HepG2 (cell line): ENCODE measurements around the gene SLC12A5. TPM values are rescaled to one million over a fixed set of nuclear protein-coding genes. Genes with fewer than 3 reads are reported as not detected.

Experiments
- EED ChIP-seq: sonication (generic); formaldehyde crosslinking; IDR thresholded peaks from 2 replicates; pipeline ENCODE4 v1.5.0; 2020; ENCODE audit warnings: mild to moderate bottlenecking, missing genetic modification reagents
- ELF4 ChIP-seq: sonication (generic); formaldehyde crosslinking; IDR thresholded peaks from 2 replicates; pipeline ENCODE4 v1.5.0; 2020; ENCODE audit warnings: missing genetic modification reagents, mild to moderate bottlenecking, moderate library complexity, borderline replicate concordance
- HNRNPUL1 ChIP-seq: fragments of 200-400 bp; formaldehyde crosslinking; IDR thresholded peaks from 2 replicates; pipeline ENCODE4 v1.6.1; 2017; ENCODE audit warnings: low read depth, mild to moderate bottlenecking, low read length, moderate library complexity
- HOXD1 ChIP-seq: sonication (generic); formaldehyde crosslinking; IDR thresholded peaks from 2 replicates; pipeline ENCODE4 v1.5.0; 2020; ENCODE audit warnings: missing genetic modification reagents
- KMT2A ChIP-seq: sonication (generic); formaldehyde crosslinking; IDR thresholded peaks from 2 replicates; pipeline ENCODE4 v1.4.0; 2020; ENCODE audit warnings: missing genetic modification reagents
- MEF2D ChIP-seq: sonication (generic); formaldehyde crosslinking; IDR thresholded peaks from 2 replicates; pipeline ENCODE4 v1.5.1; 2020; ENCODE audit warnings: mild to moderate bottlenecking, missing genetic modification reagents
- NR1H2 ChIP-seq: sonication (generic); formaldehyde crosslinking; IDR thresholded peaks from 2 replicates; pipeline ENCODE4 v1.8.1; 2022; ENCODE audit warnings: low read depth, missing genetic modification reagents, borderline replicate concordance
- RARG ChIP-seq: sonication (generic); formaldehyde crosslinking; IDR thresholded peaks from 2 replicates; pipeline ENCODE4 v1.4.0; 2020; ENCODE audit warnings: low read depth, mild to moderate bottlenecking, missing genetic modification reagents
- ZBTB14 ChIP-seq: sonication (generic); formaldehyde crosslinking; IDR thresholded peaks from 2 replicates; pipeline ENCODE4 v1.4.0; 2020; ENCODE audit warnings: missing genetic modification reagents
- ZBTB38 ChIP-seq: sonication (generic); formaldehyde crosslinking; IDR thresholded peaks from 2 replicates; pipeline ENCODE4 v1.5.1; 2020; ENCODE audit warnings: mild to moderate bottlenecking, missing genetic modification reagents
- ZKSCAN5 ChIP-seq: sonication (generic); formaldehyde crosslinking; IDR thresholded peaks from 2 replicates; pipeline ENCODE4 v1.5.1; 2020; ENCODE audit warnings: mild to moderate bottlenecking, missing genetic modification reagents
- ZNF160 ChIP-seq: sonication (generic); formaldehyde crosslinking; IDR thresholded peaks from 2 replicates; pipeline ENCODE4 v1.8.0; 2022; ENCODE audit warnings: mild to moderate bottlenecking, inconsistent platforms, missing genetic modification reagents
- ZNF256 ChIP-seq: sonication (generic); formaldehyde crosslinking; conservative IDR thresholded peaks from 2 replicates; pipeline ENCODE4 v1.4.0; 2020; ENCODE audit warnings: missing genetic modification reagents
- ZNF747 ChIP-seq: sonication (generic); formaldehyde crosslinking; IDR thresholded peaks from 2 replicates; pipeline ENCODE4 v1.8.1; 2023; ENCODE audit warnings: missing genetic modification reagents, mild to moderate bottlenecking, borderline replicate concordance
- ZNF776 ChIP-seq: sonication (generic); formaldehyde crosslinking; IDR thresholded peaks from 2 replicates; pipeline ENCODE4 v1.4.0; 2020; ENCODE audit warnings: mild to moderate bottlenecking, missing genetic modification reagents
- ZSCAN20 ChIP-seq: sonication (generic); formaldehyde crosslinking; IDR thresholded peaks from 2 replicates; pipeline ENCODE4 v1.4.0; 2020; ENCODE audit warnings: missing genetic modification reagents, mild to moderate bottlenecking, borderline replicate concordance
- polyA plus RNA-seq, 8 experiments: library from polyadenylated mRNA; depleted of rRNA in 3 of 8; stranded (reverse) in 7 of 8; unstranded in 1 of 8; fragments of >200 nt; fragmentation: Illumina TruSeq in 4 of 8; extraction: Trizol in 4 of 8; gene quantifications; 2 replicates each; pipeline versions ENCODE4 v1.2.1 to v1.2.3, GENCODE V29; 2011 to 2016; ENCODE audit warnings: low read depth in 4 of 8, missing spikeins in 1 of 8, mixed read lengths in 1 of 8; ENCODE audit not compliant: insufficient read depth in 1 of 8
- total RNA-seq, 5 experiments: library from RNA; depleted of rRNA; stranded (reverse); fragments of >200 nt; fragmentation: Illumina TruSeq; extraction: Trizol; gene quantifications; 2 replicates each; pipeline ENCODE4 v1.2.3, GENCODE V29; 2016; ENCODE audit warnings: low read depth in 1 of 5
- TF ChIP-seq, protein P1 (sequence below): sonication (generic); formaldehyde crosslinking; conservative IDR thresholded peaks from 2 replicates; pipeline ENCODE4 v1.4.0; 2020; ENCODE audit warnings: missing genetic modification reagents
- TF ChIP-seq, protein P2 (sequence below): sonication (generic); formaldehyde crosslinking; IDR thresholded peaks from 2 replicates; pipeline ENCODE4 v1.4.0; 2020; ENCODE audit warnings: missing genetic modification reagents, mild to moderate bottlenecking, borderline replicate concordance
- TF ChIP-seq, protein P3 (sequence below): sonication (generic); formaldehyde crosslinking; IDR thresholded peaks from 2 replicates; pipeline ENCODE4 v1.8.1; 2023; ENCODE audit warnings: mild to moderate bottlenecking, missing genetic modification reagents
- TF ChIP-seq, protein P4 (sequence below): sonication (generic); formaldehyde crosslinking; IDR thresholded peaks from 2 replicates; pipeline ENCODE4 v1.9.0; 2022; ENCODE audit warnings: missing genetic modification reagents, mild to moderate bottlenecking, borderline replicate concordance

Gene SLC12A5
- total and polyA plus RNA-seq, 2 of the 13 experiments (the other 11 are each of a cell fraction or from before 2014, with no cell fraction given): 4.3 to 5.4 TPM

DNA sequence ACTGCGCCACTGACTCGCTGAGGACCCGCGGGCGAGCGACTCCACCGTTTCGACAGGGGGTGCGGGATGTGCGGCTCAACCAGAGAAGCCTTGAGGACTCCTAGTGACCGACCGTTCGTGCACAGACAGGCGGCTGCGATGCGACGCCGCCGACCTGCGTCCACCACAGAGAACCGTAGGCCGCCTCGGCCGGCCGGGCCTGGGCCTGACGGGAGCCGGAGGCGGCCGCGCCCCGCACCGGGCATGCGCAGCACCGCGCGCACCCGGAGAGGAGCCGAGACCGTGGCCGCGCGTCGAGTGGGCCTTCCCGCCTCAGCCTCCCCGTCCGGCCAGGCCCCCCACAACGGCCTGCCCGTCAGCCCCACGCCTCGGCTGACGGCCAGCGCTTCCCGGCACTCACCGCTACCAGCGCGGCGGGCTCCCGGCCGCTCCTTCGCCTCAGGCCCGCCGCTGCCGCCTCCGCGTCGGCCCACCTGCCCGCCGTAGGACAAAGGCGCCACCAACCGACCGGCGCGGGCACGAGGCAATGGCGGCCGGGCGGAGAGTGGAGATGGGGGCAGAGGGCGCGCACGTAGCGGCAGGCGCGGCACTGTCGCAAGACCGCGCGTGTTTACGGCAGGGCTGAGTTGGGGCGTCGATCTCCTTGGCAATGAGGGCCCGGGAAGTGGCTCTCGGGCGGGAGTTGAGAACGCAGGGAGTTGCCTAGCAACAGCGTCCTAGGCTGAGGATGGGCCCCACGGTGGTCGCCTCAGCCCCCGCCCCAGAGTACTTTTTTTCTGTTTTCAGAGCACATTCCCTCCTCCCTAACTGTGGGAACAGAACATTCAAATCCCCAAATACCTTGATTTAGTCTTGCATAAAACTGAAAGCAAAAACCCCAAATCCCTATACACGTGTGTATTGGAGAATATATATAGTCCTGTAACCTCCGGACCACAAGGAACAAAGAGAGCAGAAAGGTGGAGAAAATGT, 60.7 kb downstream of the SLC12A5 start, which contains the start of gene NCOA5 (continued):
- peak; percentile 74; the same call in 1 of the 2 replicates for TF ChIP-seq HNRNPUL1
- TF ChIP-seq ZNF747: no peak; the same call in 1 of the 2 replicates
- peak; percentile 68; the same call in 1 of the 2 replicates for TF ChIP-seq ZNF776 (CRISPR knock-in tag)
- TF ChIP-seq ZSCAN20 (CRISPR knock-in tag): no peak
- TF ChIP-seq HOXD1 (CRISPR knock-in tag): peak; percentile 94
- peak; percentile 99 for TF ChIP-seq ZBTB38 (CRISPR knock-in tag)
- TF ChIP-seq EED (CRISPR knock-in tag): no peak; the same call in 1 of the 2 replicates
- TF ChIP-seq, protein P1, sequence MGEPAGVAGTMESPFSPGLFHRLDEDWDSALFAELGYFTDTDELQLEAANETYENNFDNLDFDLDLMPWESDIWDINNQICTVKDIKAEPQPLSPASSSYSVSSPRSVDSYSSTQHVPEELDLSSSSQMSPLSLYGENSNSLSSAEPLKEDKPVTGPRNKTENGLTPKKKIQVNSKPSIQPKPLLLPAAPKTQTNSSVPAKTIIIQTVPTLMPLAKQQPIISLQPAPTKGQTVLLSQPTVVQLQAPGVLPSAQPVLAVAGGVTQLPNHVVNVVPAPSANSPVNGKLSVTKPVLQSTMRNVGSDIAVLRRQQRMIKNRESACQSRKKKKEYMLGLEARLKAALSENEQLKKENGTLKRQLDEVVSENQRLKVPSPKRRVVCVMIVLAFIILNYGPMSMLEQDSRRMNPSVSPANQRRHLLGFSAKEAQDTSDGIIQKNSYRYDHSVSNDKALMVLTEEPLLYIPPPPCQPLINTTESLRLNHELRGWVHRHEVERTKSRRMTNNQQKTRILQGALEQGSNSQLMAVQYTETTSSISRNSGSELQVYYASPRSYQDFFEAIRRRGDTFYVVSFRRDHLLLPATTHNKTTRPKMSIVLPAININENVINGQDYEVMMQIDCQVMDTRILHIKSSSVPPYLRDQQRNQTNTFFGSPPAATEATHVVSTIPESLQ (CRISPR knock-in tag): no peak; the same call in none of the 2 replicates
- TF ChIP-seq MEF2D (CRISPR knock-in tag): peak; percentile 15; the same call in 1 of the 2 replicates
- TF ChIP-seq ELF4 (CRISPR knock-in tag): no peak
- TF ChIP-seq ZNF160 (CRISPR knock-in tag): peak; percentile 58; the same call in 1 of the 2 replicates
- TF ChIP-seq, protein P2, sequence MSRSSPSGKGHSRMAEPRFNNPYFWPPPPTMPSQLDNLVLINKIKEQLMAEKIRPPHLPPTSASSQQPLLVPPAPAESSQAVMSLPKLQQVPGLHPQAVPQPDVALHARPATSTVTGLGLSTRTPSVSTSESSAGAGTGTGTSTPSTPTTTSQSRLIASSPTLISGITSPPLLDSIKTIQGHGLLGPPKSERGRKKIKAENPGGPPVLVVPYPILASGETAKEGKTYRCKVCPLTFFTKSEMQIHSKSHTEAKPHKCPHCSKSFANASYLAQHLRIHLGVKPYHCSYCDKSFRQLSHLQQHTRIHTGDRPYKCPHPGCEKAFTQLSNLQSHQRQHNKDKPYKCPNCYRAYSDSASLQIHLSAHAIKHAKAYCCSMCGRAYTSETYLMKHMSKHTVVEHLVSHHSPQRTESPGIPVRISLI (CRISPR knock-in tag): peak; percentile 51; the same call in 1 of the 2 replicates
- TF ChIP-seq, protein P3, sequence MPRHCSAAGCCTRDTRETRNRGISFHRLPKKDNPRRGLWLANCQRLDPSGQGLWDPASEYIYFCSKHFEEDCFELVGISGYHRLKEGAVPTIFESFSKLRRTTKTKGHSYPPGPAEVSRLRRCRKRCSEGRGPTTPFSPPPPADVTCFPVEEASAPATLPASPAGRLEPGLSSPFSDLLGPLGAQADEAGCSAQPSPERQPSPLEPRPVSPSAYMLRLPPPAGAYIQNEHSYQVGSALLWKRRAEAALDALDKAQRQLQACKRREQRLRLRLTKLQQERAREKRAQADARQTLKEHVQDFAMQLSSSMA (CRISPR knock-in tag): peak; percentile 85; the same call in 1 of the 2 replicates
- peak; percentile 77; the same call in 1 of the 2 replicates for TF ChIP-seq ZNF256 (CRISPR knock-in tag)
- TF ChIP-seq, protein P4, sequence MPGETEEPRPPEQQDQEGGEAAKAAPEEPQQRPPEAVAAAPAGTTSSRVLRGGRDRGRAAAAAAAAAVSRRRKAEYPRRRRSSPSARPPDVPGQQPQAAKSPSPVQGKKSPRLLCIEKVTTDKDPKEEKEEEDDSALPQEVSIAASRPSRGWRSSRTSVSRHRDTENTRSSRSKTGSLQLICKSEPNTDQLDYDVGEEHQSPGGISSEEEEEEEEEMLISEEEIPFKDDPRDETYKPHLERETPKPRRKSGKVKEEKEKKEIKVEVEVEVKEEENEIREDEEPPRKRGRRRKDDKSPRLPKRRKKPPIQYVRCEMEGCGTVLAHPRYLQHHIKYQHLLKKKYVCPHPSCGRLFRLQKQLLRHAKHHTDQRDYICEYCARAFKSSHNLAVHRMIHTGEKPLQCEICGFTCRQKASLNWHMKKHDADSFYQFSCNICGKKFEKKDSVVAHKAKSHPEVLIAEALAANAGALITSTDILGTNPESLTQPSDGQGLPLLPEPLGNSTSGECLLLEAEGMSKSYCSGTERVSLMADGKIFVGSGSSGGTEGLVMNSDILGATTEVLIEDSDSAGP (CRISPR knock-in tag): peak; percentile 92
- TF ChIP-seq KMT2A: peak; percentile 88
- peak; percentile 99 for TF ChIP-seq ZBTB14
- peak; percentile 93 for TF ChIP-seq ZKSCAN5 (CRISPR knock-in tag)
- no peak; the same call in none of the 2 replicates for TF ChIP-seq NR1H2 (CRISPR knock-in tag)
- TF ChIP-seq RARG (CRISPR knock-in tag): no peak
